Lower leg skin (tissue), 4 donors: Measurements from ENCODE around the gene PIEZO2. TPM values are rescaled to one million over a fixed set of nuclear protein-coding genes. Genes with fewer than 3 reads are reported as not detected.

Experiments used
- DNase-seq, 2 donors: peaks; one replicate each; pipeline ENCODE4 v3.0.0-alpha.2; 2019; ENCODE audit warnings: low spot score in 2 of 2
- H3K4me3 ChIP-seq: fragments of 200-600 bp; sonication (generic); 2 replicates; pipeline ENCODE4 v1.5.1; 2017; ENCODE audit warnings: mild to moderate bottlenecking, low read depth; ENCODE audit not compliant: poor library complexity, severe bottlenecking
- CTCF ChIP-seq, 3 donors: fragments of 450-650 bp; IDR thresholded peaks; one replicate each; pipeline ENCODE4 v1.5.1; 2016; ENCODE audit warnings: antibody characterized with exemption in 3 of 3, mild to moderate bottlenecking in 3 of 3, moderate library complexity in 2 of 3
- POLR2A ChIP-seq, 2 donors: fragments of 450-650 bp; IDR thresholded peaks; one replicate each; pipeline ENCODE4 v1.6.1; 2016 to 2017; ENCODE audit warnings: antibody characterized with exemption in 2 of 2, mild to moderate bottlenecking in 1 of 2, moderate library complexity in 1 of 2
- WGBS, 2 donors: methylation state at CpG; one replicate each; pipeline ENCODE4 v1.1.5; 2018; 5-methylcytosine and 5-hydroxymethylcytosine counted together
- intact Hi-C: fragments of 100-400 bp; cut with DNase I; formaldehyde crosslinking; loops from one replicate; pipeline ENCODE4 v1.15.0; 2023; ENCODE audit warnings: low total_unique reads
- total RNA-seq, 4 donors: library from RNA; depleted of rRNA; stranded (reverse); fragments of >200 nt; gene quantifications; one replicate each; pipeline ENCODE4 v1.1.0, GENCODE V29; 2016

PIEZO2 gene
- total RNA-seq, 4 donors from 2014 or later: 0.30 to 1.8 (median 0.64) TPM

GRCh38 chr18:10687161-10687925, 462.0 kb downstream of the PIEZO2 start:
- WGBS, 2 donors: 58 to 66% methylated on average over 8 of the region's 8 CpGs

GRCh38 chr18:10686308-10686707, 463.1 kb downstream of the PIEZO2 start:
- WGBS, 2 donors: 0% methylated on average over 1 of the region's 1 CpG
- no peak for TF ChIP-seq CTCF (IDR thresholded peaks at IDR 0.05)
- TF ChIP-seq POLR2A (IDR thresholded peaks at IDR 0.05): no peak
- intact Hi-C loops: no loop called here
- DNase-seq: no peak
- H3K4me3 ChIP-seq: no peak overlapping the region

More at GRCh38 chr18:10687161-10687925, 462.0 kb downstream of the PIEZO2 start:
- DNase-seq: peak in 1 of 2 donors; percentile 31
- H3K4me3 ChIP-seq: no peak overlapping the region
- intact Hi-C loops: no loop called here
- TF ChIP-seq CTCF (IDR thresholded peaks at IDR 0.05) (no peak), POLR2A (IDR thresholded peaks at IDR 0.05) (no peak)

GRCh38 chr18:10685484-10685883, 463.9 kb downstream of the PIEZO2 start:
- intact Hi-C loops: no loop called here
- TF ChIP-seq POLR2A (IDR thresholded peaks at IDR 0.05) (no peak), CTCF (IDR thresholded peaks at IDR 0.05) (no peak)
- WGBS, 2 donors: 80 to 89% methylated on average over 15 of the region's 15 CpGs
- peak in 1 of 2 donors; percentile 36 for DNase-seq
- no peak overlapping the region for H3K4me3 ChIP-seq

GRCh38 chr18:10682368-10682714, 467.0 kb downstream of the PIEZO2 start:
- WGBS, 2 donors: 93 to 97% methylated on average over 7 of the region's 7 CpGs
- intact Hi-C loops: no loop called here
- TF ChIP-seq POLR2A (IDR thresholded peaks at IDR 0.05) (no peak), CTCF (IDR thresholded peaks at IDR 0.05) (no peak)

GRCh38 chr18:10681581-10682367, 467.6 kb downstream of the PIEZO2 start:
- no peak for DNase-seq
- H3K4me3 ChIP-seq: no peak overlapping the region
- no peak for TF ChIP-seq CTCF (IDR thresholded peaks at IDR 0.05)
- TF ChIP-seq POLR2A (IDR thresholded peaks at IDR 0.05): no peak
- 88 to 90% methylated on average over 12 of the region's 12 CpGs for WGBS, 2 donors
- intact Hi-C loops: no loop called here

More at GRCh38 chr18:10682368-10682714, 467.0 kb downstream of the PIEZO2 start:
- no peak overlapping the region for H3K4me3 ChIP-seq
- no peak for DNase-seq
